GM12873 (cell line): ENCODE results near the gene VCL.
A peak's percentile ranks its signal among the peaks of the same experiment; 100 is the strongest.

Experiments
- CTCF ChIP-seq: IDR thresholded peaks from 2 replicates; pipeline ENCODE4 v1.5.1; 2012; ENCODE audit warnings: low read depth, mild to moderate bottlenecking, moderate library complexity, low read length, control low read depth; ENCODE audit not compliant: insufficient read depth; ENCODE audit errors: missing control alignments

The VCL gene

GRCh38 chr10:74077416-74077815 lies 79.5 kb downstream of the VCL start:
- no peak for TF ChIP-seq CTCF

- TF ChIP-seq CTCF, result no peak
Observed at GRCh38 chr10:74078037-74078436, 80.1 kb downstream of the VCL start.

GRCh38 chr10:74079028-74079935 lies 81.4 kb downstream of the VCL start:
- no peak for TF ChIP-seq CTCF

- no peak for TF ChIP-seq CTCF
Observed at GRCh38 chr10:74079936-74080590, 82.1 kb downstream of the VCL start.

GRCh38 chr10:74081192-74081803 lies 83.4 kb downstream of the VCL start:
- TF ChIP-seq CTCF, result peak; percentile 84

GRCh38 chr10:74081941-74082718 lies 84.2 kb downstream of the VCL start:
- TF ChIP-seq CTCF, result no peak
